Ecto neural progenitor cell (in vitro differentiated cells): ENCODE data around the gene LRRC74B.
"Not testable (repeated sequence)": the region's sequence is repeated elsewhere in the genome, so short reads cannot be mapped to it uniquely, and the experiment has no call there.

ENCODE experiments used
- DNase-seq: peaks from one replicate; pipeline ENCODE4 v3.0.0-alpha.2; 2018; ENCODE audit warnings: low spot score

LRRC74B gene

DNA sequence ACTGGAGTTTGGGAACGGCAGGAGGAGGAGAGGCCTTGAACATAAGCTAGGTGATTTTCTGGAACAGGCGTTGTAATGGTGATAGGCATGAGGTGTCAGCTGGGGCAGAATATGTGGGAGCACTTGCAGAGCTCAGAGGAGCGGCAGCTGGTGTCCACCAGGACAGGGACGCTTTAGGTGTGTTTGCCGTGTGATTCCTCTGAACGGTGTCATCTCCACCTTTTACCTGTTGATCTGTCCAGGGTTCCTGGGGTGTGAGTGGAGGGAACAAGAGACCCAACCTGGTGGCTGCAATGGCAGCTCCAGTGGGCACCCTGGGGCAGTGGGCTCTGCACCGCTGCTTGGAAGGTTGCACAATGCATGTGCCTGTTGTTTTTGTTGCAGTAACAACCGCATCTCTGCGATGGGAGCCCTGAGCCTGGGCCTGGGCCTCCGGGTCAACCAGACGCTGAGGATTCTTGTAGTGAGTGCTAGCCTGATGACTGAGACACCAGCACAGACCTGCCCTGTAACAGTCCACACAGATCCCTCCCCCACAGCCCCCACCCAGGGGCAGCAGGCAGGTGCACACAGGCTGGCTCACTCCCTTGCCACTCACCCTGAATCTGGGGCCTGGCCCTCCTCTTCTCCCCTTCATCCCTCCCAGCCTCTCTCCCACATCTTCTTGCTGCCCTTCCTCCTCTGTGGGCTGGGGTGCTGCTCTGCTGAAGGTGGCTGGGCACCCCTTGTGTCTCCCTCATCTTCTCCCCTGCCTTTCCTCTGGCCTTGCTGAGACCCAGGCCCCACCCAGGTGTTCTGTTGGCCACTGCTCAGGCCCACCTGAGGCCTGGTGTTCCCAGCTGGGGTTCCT, 9.2 kb downstream of the LRRC74B start:
- peak; percentile 48 for DNase-seq

DNA sequence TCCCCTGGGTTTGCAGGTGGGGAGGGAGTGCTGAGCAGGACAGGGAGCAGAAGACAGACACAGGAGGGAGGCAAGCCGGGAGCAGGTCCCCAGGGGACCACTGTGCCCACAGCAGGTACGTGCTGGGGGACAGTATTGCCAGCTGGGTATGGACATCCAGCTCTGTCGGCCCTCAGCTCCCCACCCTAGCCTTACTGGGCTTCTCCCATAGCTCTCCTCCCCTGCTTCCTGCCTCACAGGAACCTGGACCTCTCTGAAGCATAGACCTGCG, 9.8 kb downstream of the LRRC74B start:
- no peak for DNase-seq

DNA sequence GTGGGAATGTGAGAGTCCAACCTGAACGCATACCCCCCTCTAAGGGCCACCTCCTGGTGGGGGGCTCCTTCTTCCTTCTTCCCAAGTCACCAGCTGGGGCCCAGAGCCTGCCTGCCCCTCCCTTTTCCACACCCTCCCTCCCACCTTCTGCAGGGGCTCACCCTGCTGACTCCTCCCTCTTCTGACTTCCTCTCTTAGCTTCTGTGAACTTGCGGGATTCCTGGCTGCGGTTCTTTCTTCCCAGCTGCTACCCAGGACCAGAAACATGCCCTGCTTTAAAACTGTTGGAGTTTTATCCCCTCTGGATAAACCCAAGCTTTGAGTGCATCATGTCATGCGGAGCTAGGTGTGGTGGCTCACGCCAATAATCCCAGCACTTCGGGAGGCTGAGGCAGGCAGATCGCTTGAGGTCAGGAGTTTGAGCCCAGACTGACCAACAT, 10.2 kb downstream of the LRRC74B start:
- DNase-seq, result no peak

GRCh38 chr22:21060363-21060762, 14.6 kb downstream of the LRRC74B start:
- DNase-seq, result not testable (repeated sequence)

- DNase-seq, result not testable (repeated sequence)
Observed at GRCh38 chr22:21061660-21062321, 16.0 kb downstream of the LRRC74B start.

DNA sequence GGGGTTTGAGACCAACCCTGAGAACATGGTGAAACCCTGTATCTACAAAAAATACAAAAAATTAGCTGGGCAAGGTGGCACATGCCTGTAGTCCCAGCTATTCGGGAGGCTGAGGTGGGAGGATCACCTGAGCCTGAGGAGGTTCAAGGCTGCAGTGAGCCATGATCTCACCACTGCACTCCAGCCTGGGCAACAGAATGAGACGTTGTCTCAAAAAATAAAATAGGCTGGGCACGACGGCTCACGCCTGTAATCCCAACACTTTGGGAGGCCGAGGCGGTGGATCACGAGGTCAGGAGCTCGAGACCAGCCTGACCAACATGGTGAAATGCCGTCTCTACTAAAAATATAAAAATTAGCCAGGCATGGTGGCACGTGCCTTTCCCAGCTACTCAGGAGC, 18.7 kb downstream of the LRRC74B start:
- DNase-seq, result not testable (repeated sequence)

DNA sequence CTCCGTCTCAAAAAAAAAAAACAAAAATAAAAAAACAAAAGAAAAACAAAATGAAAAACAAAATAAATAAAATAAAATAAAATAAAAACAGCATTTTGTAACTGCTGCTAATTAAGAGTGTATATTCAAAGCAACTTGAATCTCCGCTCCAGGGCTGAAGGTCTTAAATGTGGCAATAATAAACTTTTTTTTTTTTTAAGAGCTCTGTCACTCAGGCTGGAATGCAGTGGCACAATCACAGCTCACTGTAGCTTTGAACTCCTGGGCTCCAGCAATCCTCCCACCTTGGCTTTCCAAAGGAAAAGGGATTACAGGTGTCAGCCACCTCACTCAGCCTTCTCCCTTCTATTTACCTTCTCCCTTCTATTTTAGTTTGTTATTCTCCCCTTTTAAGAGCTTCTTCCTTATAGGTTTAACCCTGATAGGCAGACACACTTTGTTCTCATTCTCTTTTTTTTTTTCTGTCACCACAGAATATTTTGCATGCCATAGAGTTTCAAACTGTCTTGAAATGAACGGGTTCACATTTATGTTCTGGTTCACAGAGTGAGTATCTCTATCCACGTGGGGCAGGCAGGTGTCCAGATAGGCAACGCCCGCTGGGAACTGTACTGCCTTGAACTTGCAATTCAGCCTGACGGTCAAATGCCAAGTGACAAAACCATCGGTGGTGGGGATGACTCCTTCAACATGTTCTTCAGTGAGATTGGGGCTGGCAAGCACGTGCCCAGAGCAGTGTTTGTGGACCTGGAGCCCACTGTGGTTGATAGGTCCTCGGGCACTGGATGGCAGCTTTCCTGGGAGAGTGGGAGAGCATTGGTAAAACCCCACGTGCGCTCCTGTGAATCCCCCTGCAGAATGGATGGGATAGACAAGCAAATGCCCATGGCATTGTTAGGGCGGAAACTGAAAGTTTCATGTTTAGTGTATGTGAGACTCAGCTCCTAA, 19.4 kb downstream of the LRRC74B start:
- DNase-seq, result peak; percentile 25

DNA sequence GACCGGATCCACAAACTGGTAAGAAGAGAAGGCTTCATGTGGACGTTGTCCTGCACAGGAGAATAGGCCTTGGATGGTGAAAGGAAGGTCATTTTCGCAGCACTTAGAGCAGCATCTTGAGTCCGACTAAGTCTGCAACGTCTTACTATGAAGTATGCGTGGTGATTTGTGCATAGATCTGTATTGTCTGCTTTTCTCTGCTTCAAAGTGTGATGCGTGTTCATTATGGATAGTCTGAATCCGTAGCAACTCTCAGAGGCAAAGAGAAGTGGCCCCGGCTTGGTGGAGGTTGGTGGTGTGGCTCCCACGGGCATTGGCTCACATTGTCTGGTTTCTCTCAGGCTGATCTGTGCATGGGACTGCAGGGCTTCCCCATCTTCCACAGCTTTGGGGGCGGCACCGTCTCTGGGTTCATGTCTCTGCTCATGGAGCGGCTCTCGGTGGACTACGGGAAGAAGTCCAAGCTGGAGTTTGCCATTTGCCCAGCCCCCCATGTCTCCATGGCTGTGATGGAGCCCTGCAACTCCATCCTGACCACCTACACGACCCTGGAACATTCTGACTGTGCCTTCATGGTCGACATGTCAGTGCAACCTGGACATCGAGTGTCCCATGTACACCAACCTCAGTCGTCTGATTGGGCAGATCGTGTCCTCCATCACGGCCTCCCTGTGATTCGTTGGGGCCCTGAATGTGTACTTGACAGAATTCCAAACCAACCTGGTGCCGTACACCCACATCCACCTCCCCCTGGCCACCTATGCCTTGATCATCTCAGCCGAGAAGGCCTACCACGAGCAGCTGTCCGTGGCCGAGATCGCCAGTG, 21.5 kb downstream of the LRRC74B start:
- peak; percentile 17 for DNase-seq

DNA sequence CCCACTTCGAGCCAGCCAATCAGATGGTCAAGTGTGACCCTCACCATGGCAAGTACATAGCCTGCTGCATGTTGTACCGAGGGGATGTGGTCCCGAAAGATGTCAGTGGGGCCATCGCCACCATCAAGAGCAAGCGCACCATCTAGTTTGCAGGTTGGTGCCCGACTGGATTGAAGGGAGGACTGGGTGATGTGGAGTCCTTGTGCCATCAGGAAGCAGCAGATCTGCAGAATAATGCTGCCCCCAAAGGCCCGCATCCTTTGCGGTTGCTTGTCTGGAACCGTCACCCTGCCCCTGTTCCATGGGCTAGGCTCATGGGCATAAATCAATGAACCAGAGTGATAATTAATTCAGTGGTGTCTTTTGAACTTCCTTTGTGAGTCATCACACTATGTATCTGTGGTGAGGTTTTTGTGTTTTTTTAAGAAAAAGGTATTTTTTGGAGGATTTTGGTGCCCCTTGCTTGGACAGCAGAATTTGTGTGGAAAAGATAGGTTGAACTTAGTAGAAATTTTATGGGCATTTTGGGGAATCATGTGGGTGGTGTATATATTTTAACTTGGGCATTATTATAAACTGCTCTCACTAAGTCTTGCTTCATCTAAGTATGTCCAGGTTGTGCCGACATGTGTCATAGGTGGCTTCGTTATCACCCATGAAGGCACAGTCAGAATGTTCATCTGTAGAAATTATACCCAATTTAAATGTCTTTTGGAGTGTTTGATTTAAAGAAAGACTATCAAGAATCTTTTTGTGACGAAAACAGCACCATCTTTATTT, 22.3 kb downstream of the LRRC74B start:
- DNase-seq, result peak; percentile 25

DNA sequence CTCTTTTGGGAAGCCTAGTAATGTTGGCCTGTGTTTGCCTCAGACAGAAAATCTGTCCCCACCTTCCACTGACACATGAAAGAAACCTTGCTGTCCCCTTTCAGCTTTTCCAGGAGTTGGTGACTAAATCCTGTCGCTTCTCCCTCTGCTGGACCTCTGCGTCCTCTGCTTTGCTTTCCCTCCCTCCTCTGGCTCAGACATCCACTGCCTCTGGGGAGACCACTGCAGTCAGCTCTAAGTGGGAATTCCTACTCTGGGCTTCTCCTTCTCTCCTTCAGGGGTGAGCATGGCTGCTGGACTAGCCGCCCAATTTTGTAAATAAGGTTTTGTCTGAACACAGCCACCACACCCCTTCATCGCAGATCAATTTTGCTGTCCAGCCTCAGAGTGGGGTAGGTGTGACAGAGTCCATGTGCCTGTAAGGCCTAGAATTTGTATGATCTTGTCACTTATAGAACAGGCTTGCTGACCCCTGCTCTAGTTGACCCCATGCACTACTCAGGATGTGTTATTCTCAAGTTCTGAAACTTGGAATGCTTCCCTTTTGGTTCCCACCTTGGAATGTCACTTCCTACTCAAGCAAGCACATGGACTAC, 23.0 kb downstream of the LRRC74B start:
- peak; percentile 45 for DNase-seq

DNA sequence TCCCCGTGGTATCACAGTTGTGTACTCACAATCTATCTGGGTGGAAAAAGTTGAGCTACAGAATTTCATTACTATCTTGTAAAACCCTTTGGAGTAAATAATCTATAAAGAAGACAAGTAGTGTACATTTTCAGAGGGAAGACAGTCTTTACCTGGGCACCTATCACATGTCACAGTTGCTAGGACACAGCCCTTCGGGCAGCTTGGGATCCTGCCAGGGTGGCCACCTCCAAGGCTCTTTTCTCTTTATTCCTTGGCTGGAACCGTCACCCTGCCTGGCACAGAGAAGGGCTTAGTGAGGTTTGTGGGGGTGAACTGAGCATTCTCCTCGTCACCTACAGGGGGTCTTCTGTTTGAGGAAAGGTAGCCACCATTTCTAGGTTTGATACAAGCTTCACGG, 23.6 kb downstream of the LRRC74B start:
- DNase-seq, result no peak

- DNase-seq, result peak; percentile 42
Observed at GRCh38 chr22:21070690-21071615, 25.2 kb downstream of the LRRC74B start.

GRCh38 chr22:21071796-21072195, 26.1 kb downstream of the LRRC74B start:
- DNase-seq, result not testable (repeated sequence)

GRCh38 chr22:21073023-21073422, 27.3 kb downstream of the LRRC74B start:
- no peak for DNase-seq

DNA sequence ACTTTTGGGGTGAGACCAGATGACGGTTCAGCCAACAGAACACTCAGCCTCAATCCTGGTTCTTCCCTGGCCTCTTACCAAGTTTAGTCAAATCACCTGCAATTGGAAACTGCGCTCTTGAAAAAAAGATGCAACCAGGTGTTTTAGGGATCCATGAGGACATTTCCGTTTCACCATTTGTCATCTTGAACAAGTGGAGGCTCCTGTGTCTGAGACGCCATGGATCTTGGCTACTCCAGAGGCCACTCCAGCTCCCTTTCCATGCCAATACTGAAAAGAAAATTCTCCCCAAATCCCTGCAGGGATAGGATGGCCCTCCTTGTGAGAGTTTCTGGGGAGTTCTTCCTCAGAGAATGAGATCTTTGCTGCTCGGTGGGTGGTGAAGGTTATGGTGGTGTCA, 27.7 kb downstream of the LRRC74B start:
- no peak for DNase-seq

- DNase-seq, result peak; percentile 27
Observed at GRCh38 chr22:21074102-21074715, 28.5 kb downstream of the LRRC74B start.

GRCh38 chr22:21075516-21076138, 29.9 kb downstream of the LRRC74B start:
- DNase-seq, result peak; percentile 29

GRCh38 chr22:21076912-21077625, 31.3 kb downstream of the LRRC74B start:
- peak; percentile 36 for DNase-seq
